ENCODE data around the gene TMEM131.
A peak's percentile ranks its signal among the peaks of the same experiment; 100 is the strongest.

The TMEM131 gene

GRCh38 chr2:98020992-98021713, 25.4 kb upstream of the TMEM131 start:
- DNase-seq (ENCODE audit: extremely low spot score): no peak
- ChIA-PET CTCF (interaction anchor here (1.2 kb wide), 1 partner anchor 9 kb away, joined by 3 read pairs; no protein-coding TSS in a partner anchor), POLR2A (no interaction called here)
- no peak for TF ChIP-seq CTCF (IDR thresholded peaks at IDR 0.05; ENCODE audit: control extremely low read depth, extremely low read depth, low read depth, missing control alignments)

- TF ChIP-seq CTCF (IDR thresholded peaks at IDR 0.05; ENCODE audit: control extremely low read depth, extremely low read depth, low read depth, missing control alignments): no peak
- ChIA-PET POLR2A (no interaction called here), CTCF (no interaction called here)
- no peak for DNase-seq (ENCODE audit: extremely low spot score)
Measured at GRCh38 chr2:98020516-98020915, 24.8 kb upstream of the TMEM131 start.

GRCh38 chr2:98016908-98017670, 21.3 kb upstream of the TMEM131 start:
- TF ChIP-seq CTCF (IDR thresholded peaks at IDR 0.05; ENCODE audit: control extremely low read depth, extremely low read depth, low read depth, missing control alignments): no peak
- ChIA-PET CTCF (interaction anchor here (1.2 to 1.8 kb wide), 3 partner anchors 8 to 210 kb away, joined by 4 to 8 read pairs (median 5); no protein-coding TSS in a partner anchor), POLR2A (no interaction called here)
- no peak for DNase-seq (ENCODE audit: extremely low spot score)

GRCh38 chr2:98015671-98016070, 19.9 kb upstream of the TMEM131 start:
- no peak for DNase-seq (ENCODE audit: extremely low spot score)
- CTCF ChIA-PET: interaction anchor here (1.2 to 1.8 kb wide), 4 partner anchors 10 to 209 kb away, joined by 3 to 8 read pairs (median 4); no protein-coding TSS in a partner anchor
- POLR2A ChIA-PET: no interaction called here
- no peak for TF ChIP-seq CTCF (IDR thresholded peaks at IDR 0.05; ENCODE audit: control extremely low read depth, extremely low read depth, low read depth, missing control alignments)

- POLR2A ChIA-PET: no interaction called here
- no peak for TF ChIP-seq CTCF (IDR thresholded peaks at IDR 0.05; ENCODE audit: control extremely low read depth, extremely low read depth, low read depth, missing control alignments)
- CTCF ChIA-PET: interaction anchor here (1.3 to 1.5 kb wide), 2 partner anchors 11 to 12 kb away, joined by 3 to 5 read pairs; no protein-coding TSS in a partner anchor
- no peak for DNase-seq (ENCODE audit: extremely low spot score)
Measured at GRCh38 chr2:98014379-98014778, 18.6 kb upstream of the TMEM131 start.

- DNase-seq (ENCODE audit: extremely low spot score): peak; percentile 41
- no peak for TF ChIP-seq CTCF (IDR thresholded peaks at IDR 0.05; ENCODE audit: control extremely low read depth, extremely low read depth, low read depth, missing control alignments)
- CTCF ChIA-PET: interaction anchor here (1.3 to 1.5 kb wide), 2 partner anchors 12 to 13 kb away, joined by 3 to 5 read pairs; no protein-coding TSS in a partner anchor
- POLR2A ChIA-PET: no interaction called here
Measured at GRCh38 chr2:98013407-98014042, 17.8 kb upstream of the TMEM131 start.

All from GM10248 (cell line).